Right lobe of liver (tissue), 6 donors: ENCODE measurements around the gene SYT17. TPM values are rescaled to one million over a fixed set of nuclear protein-coding genes. Genes with fewer than 3 reads are reported as not detected.

Experiments used
- ATAC-seq, 4 donors: fragments of 200-7000 bp; cut with Tn5 transposase; one replicate each; pipeline ENCODE4 v1.9.1; 2020; ENCODE audit warnings: mild to moderate bottlenecking in 4 of 4, moderate library complexity in 4 of 4
- DNase-seq, 3 donors: peaks; one replicate each; pipeline ENCODE4 v3.0.0-alpha.2; 2020
- H3K27ac ChIP-seq, 3 donors: fragments of 200-600 bp; one replicate each; pipeline ENCODE4 v1.8.0; 2022
- H3K27me3 ChIP-seq, 2 donors: fragments of 200-600 bp; one replicate each; pipeline ENCODE4 v1.8.0; 2022
- H3K36me3 ChIP-seq, 4 donors: fragments of 200-600 bp; sonication (generic) in 1 of 4; one replicate each; pipeline versions ENCODE4 v1.5.1 to v1.8.0; 2017 to 2022; ENCODE audit warnings: control low read depth in 1 of 4
- H3K4me1 ChIP-seq, 4 donors: fragments of 200-600 bp; sonication (generic) in 1 of 4; one replicate each; pipeline versions ENCODE4 v1.5.1 to v1.8.0; 2017 to 2022; ENCODE audit warnings: control low read depth in 1 of 4
- H3K4me3 ChIP-seq, 3 donors: fragments of 200-600 bp; one replicate each; pipeline ENCODE4 v1.8.0; 2022
- H3K9me3 ChIP-seq, 4 donors: fragments of 200-600 bp; sonication (generic) in 1 of 4; one replicate each; pipeline versions ENCODE4 v1.5.1 to v1.8.0; 2017 to 2022; ENCODE audit warnings: control low read depth in 1 of 4
- CTCF ChIP-seq, 4 donors: fragments of 200-600 bp in 3 of 4; fragments of 450-650 bp in 1 of 4; IDR thresholded peaks; one replicate each; pipeline versions ENCODE4 v1.5.1 to v1.8.0; 2016 to 2022; ENCODE audit warnings: antibody characterized with exemption in 4 of 4, mild to moderate bottlenecking in 2 of 4
- POLR2A ChIP-seq: fragments of 450-650 bp; IDR thresholded peaks from one replicate; pipeline ENCODE4 v1.6.1; 2017; ENCODE audit warnings: antibody characterized with exemption, mild to moderate bottlenecking
- WGBS: methylation state at CpG from one replicate; pipeline ENCODE4 v1.1.6; 2018; ENCODE audit warnings: low coverage, low lambda C conversion rate; ENCODE audit not compliant: insufficient coverage; ENCODE audit errors: missing lambda C conversion rate; 5-methylcytosine and 5-hydroxymethylcytosine counted together
- intact Hi-C, 2 donors: fragments of 100-400 bp; cut with DNase I; formaldehyde crosslinking; loops; one replicate each; pipeline versions ENCODE4 v1.11.2 to v1.14.1; 2022
- total RNA-seq, 6 experiments: library from RNA; depleted of rRNA in 2 of 6; stranded (reverse); fragments of >200 nt in 2 of 6; fragmentation: NEBNext Ultra II Directional in 3 of 6; extraction: Animal tissue kit (Norgen Biotek cat#: 25700) in 3 of 6; gene quantifications; one replicate each; pipeline versions ENCODE4 v1.1.0 to v1.2.4, GENCODE V29; 2016 to 2023
- donor health status: DM: no; HTN: yes; CAD: no.
- donor health status: DM: no; HTN: no; CAD: no.
- donor health status: DM: no; HTN: no; CAD: no.
- donor health status: DM: no; HTN: yes; CAD: no.
- donor health status: DM: no; HTN: yes; CAD: no.

The SYT17 gene
- total RNA-seq, 6 experiments from 2014 or later = 8.2 to 14.1 (median 9.5) TPM

GRCh38 chr16:19285431-19285830, 117.4 kb downstream of the SYT17 start, which contains the start of gene CLEC19A:
CLEC19A (plus strand) TSS chr16:19285731; CDS start chr16:19285852, 121 bp downstream.
- no peaks in the 10 kb centered on the region for H3K4me1 ChIP-seq
- H3K27me3 ChIP-seq = no peaks in the 10 kb centered on the region
- no peak for DNase-seq
- ATAC-seq = no peak
- TF ChIP-seq CTCF (IDR thresholded peaks at IDR 0.05) (no peak), POLR2A (no peak)
- no peak within 1 kb of the TSS for H3K4me3 ChIP-seq
- no peaks in the 10 kb centered on the region for H3K36me3 ChIP-seq
- no peaks in the 10 kb centered on the region for H3K9me3 ChIP-seq
- intact Hi-C loops = no loop called here
- H3K27ac ChIP-seq = no peak within 1 kb of the TSS
- 60% methylated on average over 2 of the region's 2 CpGs for WGBS

GRCh38 chr16:19286827-19287226, 118.8 kb downstream of the SYT17 start:
- intact Hi-C loops = no loop called here
- no peaks in the 10 kb centered on the region for H3K36me3 ChIP-seq
- no peak overlapping the region for H3K27ac ChIP-seq
- TF ChIP-seq POLR2A (no peak), CTCF (IDR thresholded peaks at IDR 0.05) (no peak)
- DNase-seq = no peak
- no peak overlapping the region for H3K4me3 ChIP-seq
- H3K4me1 ChIP-seq = no peaks in the 10 kb centered on the region
- ATAC-seq = no peak
- H3K9me3 ChIP-seq = no peaks in the 10 kb centered on the region
- no peaks in the 10 kb centered on the region for H3K27me3 ChIP-seq
- 47% methylated on average over 2 of the region's 2 CpGs for WGBS

GRCh38 chr16:19287241-19287640, 119.2 kb downstream of the SYT17 start:
- Histone ChIP-seq H3K27me3 (no peaks in the 10 kb centered on the region), H3K27ac (no peak overlapping the region), H3K4me1 (no peaks in the 10 kb centered on the region), H3K9me3 (no peaks in the 10 kb centered on the region), H3K36me3 (no peaks in the 10 kb centered on the region), H3K4me3 (no peak overlapping the region)
- 50% methylated on average over 3 of the region's 4 CpGs for WGBS
- intact Hi-C loops = no loop called here
- TF ChIP-seq CTCF (IDR thresholded peaks at IDR 0.05) = no peak
- TF ChIP-seq POLR2A = no peak
- ATAC-seq (no peak), DNase-seq (no peak)

- 79% methylated on average over 7 of the region's 7 CpGs for WGBS
- intact Hi-C loops = no loop called here
Observed at GRCh38 chr16:19288872-19289799, 121.1 kb downstream of the SYT17 start.

More at GRCh38 chr16:19288872-19289799, 121.1 kb downstream of the SYT17 start:
- no peak for DNase-seq
- no peak for TF ChIP-seq CTCF (IDR thresholded peaks at IDR 0.05)
- no peak for TF ChIP-seq POLR2A
- Histone ChIP-seq H3K4me1 (no peaks in the 10 kb centered on the region), H3K36me3 (no peaks in the 10 kb centered on the region), H3K9me3 (no peaks in the 10 kb centered on the region), H3K27ac (no peak overlapping the region), H3K4me3 (no peak overlapping the region), H3K27me3 (no peaks in the 10 kb centered on the region)
- ATAC-seq = no peak
